Measurements from ENCODE around the gene ATP5F1B.

ATP5F1B gene

DNA sequence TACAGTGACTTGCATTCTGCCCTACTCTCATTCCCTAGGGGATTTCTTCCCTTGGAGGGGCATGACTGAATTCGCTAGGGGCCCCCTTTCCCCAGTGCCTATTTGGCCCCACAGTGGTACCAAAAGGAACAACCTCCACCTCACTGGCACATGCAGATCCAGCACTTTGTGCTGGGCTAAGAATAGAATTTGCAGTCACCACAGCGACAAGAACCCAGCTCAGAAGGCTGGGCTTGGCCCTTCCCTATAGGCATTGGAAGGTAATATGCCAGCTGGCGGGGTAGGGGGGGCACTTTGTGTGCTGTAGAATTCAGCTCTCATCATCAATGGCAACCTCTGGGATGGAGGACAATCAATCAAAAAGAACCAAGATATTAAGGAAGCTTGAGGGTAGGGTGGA lies 29.5 kb downstream of the ATP5F1B start:
- DNase-seq (ENCODE audit: extremely low spot score) = no peak
- POLR2A ChIA-PET = no interaction called here
- CTCF ChIA-PET = no interaction called here
- TF ChIP-seq ELF4 (IDR thresholded peaks at IDR 0.05) = no peak
- no peak for TF ChIP-seq L3MBTL2 (conservative IDR thresholded peaks at IDR 0.05)
- no peak for TF ChIP-seq BHLHE40 (IDR thresholded peaks at IDR 0.05; ENCODE audit: borderline replicate concordance)
- no peak for TF ChIP-seq LEF1 (IDR thresholded peaks at IDR 0.05; ENCODE audit: borderline replicate concordance)
- no peak for TF ChIP-seq TARDBP (IDR thresholded peaks at IDR 0.05)

DNA sequence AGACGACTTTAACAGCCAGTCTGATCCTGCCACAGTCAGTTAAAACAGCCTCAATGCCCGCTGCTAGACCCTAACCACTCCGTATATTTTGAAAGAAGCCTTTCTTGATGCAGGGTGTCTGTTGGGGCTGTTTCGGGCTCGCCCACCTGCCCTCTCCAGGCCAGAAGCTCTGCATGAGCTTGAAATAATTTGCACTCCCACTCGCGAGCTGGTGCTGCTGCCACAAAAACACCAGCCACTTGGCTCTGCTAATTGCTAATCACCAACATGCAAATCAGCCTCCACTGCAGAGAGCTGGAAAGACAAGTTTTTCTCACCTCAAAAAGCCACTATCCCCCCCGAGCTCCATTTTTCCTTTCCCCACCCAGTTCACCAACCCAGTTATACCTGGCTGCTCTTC lies 31.2 kb downstream of the ATP5F1B start:
- CTCF ChIA-PET = interaction anchor here (0.9 kb wide), 1 partner anchor 22 kb away, joined by 4 read pairs; no protein-coding TSS in a partner anchor
- DNase-seq (ENCODE audit: extremely low spot score) = no peak
- POLR2A ChIA-PET = no interaction called here
- TF ChIP-seq ARNT (IDR thresholded peaks at IDR 0.05) (no peak), ELF4 (IDR thresholded peaks at IDR 0.05) (no peak), CTBP1 (IDR thresholded peaks at IDR 0.05; ENCODE audit: borderline replicate concordance) (no peak), FOXM1 (IDR thresholded peaks at IDR 0.05; ENCODE audit: borderline replicate concordance) (no peak), FOXK2 (IDR thresholded peaks at IDR 0.05) (no peak), ZNF384 (IDR thresholded peaks at IDR 0.05) (no peak), FOXA1 (IDR thresholded peaks at IDR 0.05) (no peak), SUZ12 (IDR thresholded peaks at IDR 0.05) (no peak), NFRKB (IDR thresholded peaks at IDR 0.05) (no peak), L3MBTL2 (conservative IDR thresholded peaks at IDR 0.05) (no peak), SP1 (IDR thresholded peaks at IDR 0.05) (no peak), LEF1 (IDR thresholded peaks at IDR 0.05; ENCODE audit: borderline replicate concordance) (no peak), BHLHE40 (IDR thresholded peaks at IDR 0.05; ENCODE audit: borderline replicate concordance) (no peak)
- TF ChIP-seq, protein P1, sequence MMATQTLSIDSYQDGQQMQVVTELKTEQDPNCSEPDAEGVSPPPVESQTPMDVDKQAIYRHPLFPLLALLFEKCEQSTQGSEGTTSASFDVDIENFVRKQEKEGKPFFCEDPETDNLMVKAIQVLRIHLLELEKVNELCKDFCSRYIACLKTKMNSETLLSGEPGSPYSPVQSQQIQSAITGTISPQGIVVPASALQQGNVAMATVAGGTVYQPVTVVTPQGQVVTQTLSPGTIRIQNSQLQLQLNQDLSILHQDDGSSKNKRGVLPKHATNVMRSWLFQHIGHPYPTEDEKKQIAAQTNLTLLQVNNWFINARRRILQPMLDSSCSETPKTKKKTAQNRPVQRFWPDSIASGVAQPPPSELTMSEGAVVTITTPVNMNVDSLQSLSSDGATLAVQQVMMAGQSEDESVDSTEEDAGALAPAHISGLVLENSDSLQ (IDR thresholded peaks at IDR 0.05) = no peak

DNA sequence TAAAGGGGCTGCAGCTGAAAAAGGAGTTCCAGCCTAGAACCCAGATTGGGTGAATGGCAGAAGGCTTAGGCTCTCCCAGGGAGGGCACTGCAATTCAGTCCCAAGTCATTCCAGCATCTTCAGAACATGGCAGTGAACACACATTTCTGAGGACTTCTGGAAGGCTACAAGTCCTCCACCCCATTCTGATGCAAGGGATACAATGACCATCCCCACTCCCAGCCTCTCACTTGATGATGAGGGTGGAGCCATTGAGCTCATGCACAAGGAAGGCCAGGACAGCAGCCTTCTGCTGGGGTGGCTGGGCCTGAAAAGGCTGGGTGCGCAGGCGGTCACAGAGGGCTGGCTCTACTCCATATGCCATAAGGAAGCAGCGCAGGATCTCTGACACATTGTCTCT lies 41.4 kb downstream of the ATP5F1B start:
- TF ChIP-seq FOXM1 (IDR thresholded peaks at IDR 0.05; ENCODE audit: borderline replicate concordance) = no peak
- DNase-seq (ENCODE audit: extremely low spot score) = no peak
- ChIA-PET POLR2A (no interaction called here), CTCF (interaction anchor here (0.7 kb wide), 1 partner anchor 33 kb away, joined by 3 read pairs; no protein-coding TSS in a partner anchor)

DNA sequence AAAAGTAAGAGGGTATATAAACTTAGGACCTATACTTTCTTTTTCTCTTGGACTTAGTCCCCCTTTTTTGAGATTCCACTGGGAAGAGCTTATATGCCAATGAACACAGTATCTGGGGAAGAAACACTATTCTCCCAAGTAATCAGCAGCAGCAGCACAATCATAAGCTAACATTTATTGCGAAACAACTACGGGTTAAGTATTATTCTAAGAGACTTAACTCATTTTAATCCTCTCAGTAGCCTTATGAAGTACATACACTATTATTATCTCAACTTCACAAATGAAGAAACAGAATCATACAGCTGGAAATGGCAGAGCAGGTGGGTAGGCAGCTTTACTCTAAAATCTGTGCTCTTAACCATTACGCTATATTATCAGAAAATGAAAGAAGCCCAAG lies 43.5 kb downstream of the ATP5F1B start:
- CTCF ChIA-PET = interaction anchor here (0.6 to 1.5 kb wide), 2 partner anchors 34 to 204 kb away, joined by 3 to 7 read pairs; no protein-coding TSS in a partner anchor
- DNase-seq (ENCODE audit: extremely low spot score) = no peak
- POLR2A ChIA-PET = no interaction called here
- no peak for TF ChIP-seq ELF4 (IDR thresholded peaks at IDR 0.05)
- no peak for TF ChIP-seq FOXK2 (IDR thresholded peaks at IDR 0.05)
- no peak for TF ChIP-seq FOXA1 (IDR thresholded peaks at IDR 0.05)
- no peak for TF ChIP-seq NFRKB (IDR thresholded peaks at IDR 0.05)
- no peak for TF ChIP-seq BHLHE40 (IDR thresholded peaks at IDR 0.05; ENCODE audit: borderline replicate concordance)
- no peak for TF ChIP-seq FOXM1 (IDR thresholded peaks at IDR 0.05; ENCODE audit: borderline replicate concordance)
- TF ChIP-seq, protein P1 (IDR thresholded peaks at IDR 0.05) = no peak
- no peak for TF ChIP-seq CTBP1 (IDR thresholded peaks at IDR 0.05; ENCODE audit: borderline replicate concordance)

DNA sequence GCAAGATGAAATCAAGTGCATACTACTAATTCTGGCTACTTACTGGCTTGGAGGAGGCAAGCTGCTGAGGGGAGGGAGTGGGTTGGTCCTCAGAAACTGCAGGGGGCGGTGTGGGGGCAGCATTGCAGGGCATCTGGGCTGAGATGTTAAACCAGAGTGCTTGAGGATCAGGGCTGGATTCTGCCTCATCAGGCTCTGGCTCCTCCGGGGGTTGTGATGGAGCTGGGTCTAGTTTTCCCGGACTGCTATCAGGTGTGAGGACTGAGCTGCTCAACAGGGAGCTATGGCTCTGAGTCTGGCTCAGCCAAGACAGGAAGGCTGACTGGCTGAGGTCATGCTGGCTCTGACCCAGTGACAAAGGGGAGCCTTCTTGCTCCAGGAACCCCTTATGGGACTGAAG lies 44.3 kb downstream of the ATP5F1B start:
- POLR2A ChIA-PET = no interaction called here
- no peak for TF ChIP-seq NFRKB (IDR thresholded peaks at IDR 0.05)
- TF ChIP-seq L3MBTL2 (conservative IDR thresholded peaks at IDR 0.05) = no peak
- TF ChIP-seq SUZ12 (IDR thresholded peaks at IDR 0.05) = no peak
- TF ChIP-seq LEF1 (IDR thresholded peaks at IDR 0.05; ENCODE audit: borderline replicate concordance) = no peak
- TF ChIP-seq ZNF384 (IDR thresholded peaks at IDR 0.05) = no peak
- TF ChIP-seq ELF4 (IDR thresholded peaks at IDR 0.05) = no peak
- TF ChIP-seq HDGF (IDR thresholded peaks at IDR 0.05; ENCODE audit: borderline replicate concordance) = no peak
- TF ChIP-seq, protein P1 (IDR thresholded peaks at IDR 0.05) = no peak
- TF ChIP-seq BHLHE40 (IDR thresholded peaks at IDR 0.05; ENCODE audit: borderline replicate concordance) = no peak
- TF ChIP-seq CTBP1 (IDR thresholded peaks at IDR 0.05; ENCODE audit: borderline replicate concordance) = no peak
- no peak for TF ChIP-seq FOXK2 (IDR thresholded peaks at IDR 0.05)
- no peak for TF ChIP-seq FOXA1 (IDR thresholded peaks at IDR 0.05)
- no peak for TF ChIP-seq ARNT (IDR thresholded peaks at IDR 0.05)
- no peak for TF ChIP-seq TARDBP (IDR thresholded peaks at IDR 0.05)
- TF ChIP-seq SP1 (IDR thresholded peaks at IDR 0.05) = no peak
- no peak for TF ChIP-seq FOXM1 (IDR thresholded peaks at IDR 0.05; ENCODE audit: borderline replicate concordance)
- CTCF ChIA-PET = interaction anchor here (0.6 to 1.5 kb wide), 2 partner anchors 35 to 205 kb away, joined by 3 to 7 read pairs; no protein-coding TSS in a partner anchor
- peak; percentile 21 for DNase-seq (ENCODE audit: extremely low spot score)

DNA sequence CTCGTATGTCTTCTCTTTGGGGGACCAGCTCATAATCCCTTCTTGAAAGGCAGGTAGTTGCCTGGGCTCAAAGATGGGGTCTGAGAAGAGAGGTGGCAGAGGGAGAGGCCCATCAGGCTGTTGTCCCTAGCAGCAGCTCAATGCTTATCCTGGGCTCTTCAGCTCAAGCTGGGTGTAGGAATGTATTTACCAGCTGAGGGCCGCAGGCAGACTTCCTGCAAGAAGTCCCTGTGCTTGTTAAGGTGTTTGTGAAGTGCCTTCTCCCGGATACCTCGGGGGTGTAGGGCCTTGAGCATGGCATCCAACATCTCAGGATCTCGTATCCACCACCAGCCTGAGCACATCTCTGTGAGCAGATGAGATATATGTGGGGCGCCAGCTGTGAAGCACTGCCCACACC lies 45.0 kb downstream of the ATP5F1B start:
- CTCF ChIA-PET = interaction anchor here (0.6 to 1.5 kb wide), 3 partner anchors 36 to 213 kb away, joined by 3 to 7 read pairs (median 3); no protein-coding TSS in a partner anchor

More for the DNA sequence above, 45.0 kb downstream of the ATP5F1B start:
- POLR2A ChIA-PET = interaction anchor here (0.7 kb wide), 1 partner anchor 23 kb away, joined by 6 read pairs; no protein-coding TSS in a partner anchor
- no peak for DNase-seq (ENCODE audit: extremely low spot score)
- TF ChIP-seq TARDBP (IDR thresholded peaks at IDR 0.05) (no peak), BHLHE40 (IDR thresholded peaks at IDR 0.05; ENCODE audit: borderline replicate concordance) (no peak), NFRKB (IDR thresholded peaks at IDR 0.05) (no peak), CTBP1 (IDR thresholded peaks at IDR 0.05; ENCODE audit: borderline replicate concordance) (no peak), L3MBTL2 (conservative IDR thresholded peaks at IDR 0.05) (no peak), ZNF384 (IDR thresholded peaks at IDR 0.05) (no peak), LEF1 (IDR thresholded peaks at IDR 0.05; ENCODE audit: borderline replicate concordance) (no peak), FOXM1 (IDR thresholded peaks at IDR 0.05; ENCODE audit: borderline replicate concordance) (no peak), FOXA1 (IDR thresholded peaks at IDR 0.05) (no peak), ELF4 (IDR thresholded peaks at IDR 0.05) (no peak), SUZ12 (IDR thresholded peaks at IDR 0.05) (no peak), HDGF (IDR thresholded peaks at IDR 0.05; ENCODE audit: borderline replicate concordance) (no peak), SP1 (IDR thresholded peaks at IDR 0.05) (no peak), FOXK2 (IDR thresholded peaks at IDR 0.05) (no peak), ARNT (IDR thresholded peaks at IDR 0.05) (no peak)
- TF ChIP-seq, protein P1 (IDR thresholded peaks at IDR 0.05) = no peak

Measured in HEK293T (cell line).